HepG2 (cell line): ENCODE results near the gene EEPD1. TPM values are rescaled to one million over a fixed set of nuclear protein-coding genes. Genes with fewer than 3 reads are reported as not detected.

ENCODE experiments used
- DPF2 ChIP-seq: sonication (generic); formaldehyde crosslinking; IDR thresholded peaks from 2 replicates; pipeline ENCODE4 v1.4.0; 2020; ENCODE audit warnings: mild to moderate bottlenecking, low read depth, missing genetic modification reagents, borderline replicate concordance
- ELF1 ChIP-seq: sonication (generic); formaldehyde crosslinking; IDR thresholded peaks from 2 replicates; pipeline ENCODE4 v1.4.0; 2020; ENCODE audit warnings: missing genetic modification reagents
- FOXP1 ChIP-seq, 2 experiments: fragments of 450-650 bp in 1 of 2; IDR thresholded peaks; 2 replicates each; pipeline ENCODE4 v1.6.1; 2017 to 2018; ENCODE audit warnings: antibody characterized with exemption in 1 of 2
- GATAD2A ChIP-seq: IDR thresholded peaks from 2 replicates; pipeline ENCODE4 v1.6.1; 2016
- SAFB2 ChIP-seq: sonication (generic); formaldehyde crosslinking; IDR thresholded peaks from 2 replicates; pipeline ENCODE4 v1.5.1; 2020; ENCODE audit warnings: missing genetic modification reagents, low read depth, mild to moderate bottlenecking, borderline replicate concordance
- SMC3 ChIP-seq: IDR thresholded peaks from 2 replicates; pipeline ENCODE4 v1.6.1; 2011; ENCODE audit warnings: low read length, improper control_type of control experiment
- TEAD3 ChIP-seq: optimal IDR thresholded peaks from 2 replicates; pipeline ENCODE3; 2016; ENCODE audit warnings: borderline replicate concordance
- ZNF616 ChIP-seq: sonication (generic); formaldehyde crosslinking; IDR thresholded peaks from 2 replicates; pipeline ENCODE4 v1.5.0; 2020; ENCODE audit warnings: low read depth, mild to moderate bottlenecking, missing genetic modification reagents
- ZNF629 ChIP-seq: sonication (generic); formaldehyde crosslinking; conservative IDR thresholded peaks from 2 replicates; pipeline ENCODE4 v1.5.0; 2020; ENCODE audit warnings: missing genetic modification reagents
- polyA plus RNA-seq, 8 experiments: library from polyadenylated mRNA; depleted of rRNA in 3 of 8; stranded (reverse) in 7 of 8; unstranded in 1 of 8; fragments of >200 nt; fragmentation: Illumina TruSeq in 4 of 8; extraction: Trizol in 4 of 8; gene quantifications; 2 replicates each; pipeline versions ENCODE4 v1.2.1 to v1.2.3, GENCODE V29; 2011 to 2016; ENCODE audit warnings: low read depth in 4 of 8, missing spikeins in 1 of 8, mixed read lengths in 1 of 8; ENCODE audit not compliant: insufficient read depth in 1 of 8
- total RNA-seq, 5 experiments: library from RNA; depleted of rRNA; stranded (reverse); fragments of >200 nt; fragmentation: Illumina TruSeq; extraction: Trizol; gene quantifications; 2 replicates each; pipeline ENCODE4 v1.2.3, GENCODE V29; 2016; ENCODE audit warnings: low read depth in 1 of 5
- TF ChIP-seq, protein P1 (sequence below): IDR thresholded peaks from 2 replicates; pipeline ENCODE4 v1.6.1; 2016; ENCODE audit warnings: missing compliant biosample characterization, missing genetic modification reagents, borderline replicate concordance
- TF ChIP-seq, protein P2 (sequence below): IDR thresholded peaks from 2 replicates; pipeline ENCODE4 v1.6.1; 2016
- TF ChIP-seq, protein P3 (sequence below): IDR thresholded peaks from 2 replicates; pipeline ENCODE4 v1.4.0; 2020; ENCODE audit warnings: mild to moderate bottlenecking, missing genetic modification reagents

EEPD1 gene
- total and polyA plus RNA-seq, 2 of the 13 experiments (the other 11 are each of a cell fraction or from before 2014, with no cell fraction given): 10.1 to 16.4 TPM

DNA sequence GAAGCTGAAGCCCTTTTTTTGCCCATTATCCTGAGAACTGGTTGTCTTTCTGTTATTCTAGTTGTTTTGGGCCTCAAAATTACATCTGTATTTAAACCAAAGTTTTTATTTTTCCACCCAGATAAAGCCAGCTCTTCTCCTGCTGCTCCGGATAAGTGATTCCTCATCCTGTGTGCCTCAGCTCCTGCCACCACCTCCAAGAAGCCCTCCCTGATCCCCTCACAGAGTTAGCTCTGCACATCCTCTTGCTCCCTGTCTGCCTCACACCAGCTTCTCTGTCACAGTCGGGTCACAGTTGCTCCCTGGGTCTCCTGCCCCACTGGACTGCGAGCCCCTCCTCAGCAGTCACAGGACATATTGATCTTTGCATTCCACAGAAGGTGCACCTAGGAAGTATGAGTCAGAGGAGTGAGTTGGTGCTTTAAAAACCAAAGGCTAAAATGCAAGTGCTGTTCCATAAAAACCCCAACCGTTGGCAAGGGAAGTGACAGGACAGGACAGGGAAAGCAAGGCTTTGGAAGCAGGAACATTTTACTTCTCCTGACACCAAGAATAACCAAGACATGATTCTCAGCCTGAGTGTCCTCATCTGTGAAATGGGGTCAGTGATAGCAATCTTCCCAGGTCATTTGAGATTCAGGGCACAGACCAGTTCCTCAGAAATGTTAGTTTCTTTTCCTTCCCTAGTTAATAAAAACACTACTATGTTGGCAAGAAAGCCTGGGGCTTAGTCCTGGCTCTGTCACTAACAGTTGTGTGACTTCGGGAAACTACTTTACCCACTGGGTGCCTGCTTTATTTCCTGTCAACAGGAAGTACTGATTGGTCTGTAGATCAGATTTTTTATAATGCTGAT lies 36.5 kb upstream of the EEPD1 start (continued):
- TF ChIP-seq, protein P1, sequence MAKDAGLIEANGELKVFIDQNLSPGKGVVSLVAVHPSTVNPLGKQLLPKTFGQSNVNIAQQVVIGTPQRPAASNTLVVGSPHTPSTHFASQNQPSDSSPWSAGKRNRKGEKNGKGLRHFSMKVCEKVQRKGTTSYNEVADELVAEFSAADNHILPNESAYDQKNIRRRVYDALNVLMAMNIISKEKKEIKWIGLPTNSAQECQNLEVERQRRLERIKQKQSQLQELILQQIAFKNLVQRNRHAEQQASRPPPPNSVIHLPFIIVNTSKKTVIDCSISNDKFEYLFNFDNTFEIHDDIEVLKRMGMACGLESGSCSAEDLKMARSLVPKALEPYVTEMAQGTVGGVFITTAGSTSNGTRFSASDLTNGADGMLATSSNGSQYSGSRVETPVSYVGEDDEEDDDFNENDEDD (CRISPR knock-in tag): no peak
- TF ChIP-seq GATAD2A (CRISPR knock-in tag) (peak; percentile 79), SAFB2 (no peak), DPF2 (no peak), ELF1 (CRISPR knock-in tag) (0 out of 2 replicates have a peak, but pooled peaks have one; percentile 20), TEAD3 (CRISPR knock-in tag) (peak; percentile 97), ZNF616 (CRISPR knock-in tag) (no peak), FOXP1 (IDR thresholded peaks at IDR 0.05) (no peak), FOXP1 (CRISPR knock-in tag; IDR thresholded peaks at IDR 0.05) (peak; percentile 35; the same call in 1 of the 2 replicates), SMC3 (0 out of 2 replicates have a peak, but pooled peaks have one; percentile 7), ZNF629 (CRISPR knock-in tag) (peak; percentile 74)
- TF ChIP-seq, protein P2, sequence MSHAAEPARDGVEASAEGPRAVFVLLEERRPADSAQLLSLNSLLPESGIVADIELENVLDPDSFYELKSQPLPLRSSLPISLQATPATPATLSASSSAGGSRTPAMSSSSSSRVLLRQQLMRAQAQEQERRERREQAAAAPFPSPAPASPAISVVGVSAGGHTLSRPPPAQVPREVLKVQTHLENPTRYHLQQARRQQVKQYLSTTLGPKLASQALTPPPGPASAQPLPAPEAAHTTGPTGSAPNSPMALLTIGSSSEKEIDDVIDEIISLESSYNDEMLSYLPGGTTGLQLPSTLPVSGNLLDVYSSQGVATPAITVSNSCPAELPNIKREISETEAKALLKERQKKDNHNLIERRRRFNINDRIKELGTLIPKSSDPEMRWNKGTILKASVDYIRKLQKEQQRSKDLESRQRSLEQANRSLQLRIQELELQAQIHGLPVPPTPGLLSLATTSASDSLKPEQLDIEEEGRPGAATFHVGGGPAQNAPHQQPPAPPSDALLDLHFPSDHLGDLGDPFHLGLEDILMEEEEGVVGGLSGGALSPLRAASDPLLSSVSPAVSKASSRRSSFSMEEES (CRISPR knock-in tag): peak; percentile 84
- TF ChIP-seq, protein P3, sequence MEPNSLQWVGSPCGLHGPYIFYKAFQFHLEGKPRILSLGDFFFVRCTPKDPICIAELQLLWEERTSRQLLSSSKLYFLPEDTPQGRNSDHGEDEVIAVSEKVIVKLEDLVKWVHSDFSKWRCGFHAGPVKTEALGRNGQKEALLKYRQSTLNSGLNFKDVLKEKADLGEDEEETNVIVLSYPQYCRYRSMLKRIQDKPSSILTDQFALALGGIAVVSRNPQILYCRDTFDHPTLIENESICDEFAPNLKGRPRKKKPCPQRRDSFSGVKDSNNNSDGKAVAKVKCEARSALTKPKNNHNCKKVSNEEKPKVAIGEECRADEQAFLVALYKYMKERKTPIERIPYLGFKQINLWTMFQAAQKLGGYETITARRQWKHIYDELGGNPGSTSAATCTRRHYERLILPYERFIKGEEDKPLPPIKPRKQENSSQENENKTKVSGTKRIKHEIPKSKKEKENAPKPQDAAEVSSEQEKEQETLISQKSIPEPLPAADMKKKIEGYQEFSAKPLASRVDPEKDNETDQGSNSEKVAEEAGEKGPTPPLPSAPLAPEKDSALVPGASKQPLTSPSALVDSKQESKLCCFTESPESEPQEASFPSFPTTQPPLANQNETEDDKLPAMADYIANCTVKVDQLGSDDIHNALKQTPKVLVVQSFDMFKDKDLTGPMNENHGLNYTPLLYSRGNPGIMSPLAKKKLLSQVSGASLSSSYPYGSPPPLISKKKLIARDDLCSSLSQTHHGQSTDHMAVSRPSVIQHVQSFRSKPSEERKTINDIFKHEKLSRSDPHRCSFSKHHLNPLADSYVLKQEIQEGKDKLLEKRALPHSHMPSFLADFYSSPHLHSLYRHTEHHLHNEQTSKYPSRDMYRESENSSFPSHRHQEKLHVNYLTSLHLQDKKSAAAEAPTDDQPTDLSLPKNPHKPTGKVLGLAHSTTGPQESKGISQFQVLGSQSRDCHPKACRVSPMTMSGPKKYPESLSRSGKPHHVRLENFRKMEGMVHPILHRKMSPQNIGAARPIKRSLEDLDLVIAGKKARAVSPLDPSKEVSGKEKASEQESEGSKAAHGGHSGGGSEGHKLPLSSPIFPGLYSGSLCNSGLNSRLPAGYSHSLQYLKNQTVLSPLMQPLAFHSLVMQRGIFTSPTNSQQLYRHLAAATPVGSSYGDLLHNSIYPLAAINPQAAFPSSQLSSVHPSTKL (CRISPR knock-in tag): peak; percentile 67
